IMR-90 (cell line): ENCODE data around the gene CACNA2D1. TPM values are rescaled to one million over a fixed set of nuclear protein-coding genes. Genes with fewer than 3 reads are reported as not detected.

Experiments
- ATAC-seq: fragments of 200-7000 bp; cut with Tn5 transposase; 2 replicates; pipeline ENCODE4 v1.9.1; 2020; ENCODE audit warnings: low read depth, mild to moderate bottlenecking, moderate library complexity
- BruUV-seq: library from RNA; stranded (reverse); fragments of 400-500 nt; replicated peaks from 2 replicates; lab custom pipeline; 2021; lab: Mats Ljungman, UMichigan
- CTCF ChIA-PET: fragments of 300-600 bp; formaldehyde crosslinking; extraction: SDS; loops from one replicate; lab custom pipeline; 2021; ENCODE audit warnings: antibody characterized with exemption; lab: Yijun Ruan, JAX
- POLR2A ChIA-PET: fragments of 300-600 bp; sonication (Branson Sonifier 250); formaldehyde crosslinking; loops from one replicate; lab custom pipeline; 2022; ENCODE audit warnings: antibody characterized with exemption; ENCODE audit not compliant: unreplicated experiment; lab: Charles Lee
- DNase-seq: peaks from one replicate; pipeline ENCODE4 v3.0.0; 2013
- H2AFZ ChIP-seq: replicated peaks from 2 replicates; pipeline ENCODE3; 2013; ENCODE audit warnings: low read length, mild to moderate bottlenecking; ENCODE audit not compliant: poor library complexity
- H2AK5ac ChIP-seq: 2 replicates; pipeline ENCODE4 v1.6.1; 2013; ENCODE audit warnings: low read depth, low read length, inconsistent platforms
- H2AK9ac ChIP-seq: replicated peaks from 2 replicates; pipeline ENCODE3; 2013; ENCODE audit warnings: mild to moderate bottlenecking, low read depth, low read length, moderate library complexity; ENCODE audit not compliant: poor library complexity
- H2BK120ac ChIP-seq: 2 replicates; pipeline ENCODE4 v1.6.1; 2013; ENCODE audit warnings: low read depth, low read length, inconsistent platforms
- H2BK15ac ChIP-seq: 3 replicates; pipeline ENCODE4 v1.6.1; 2013; ENCODE audit warnings: low read depth, low read length, inconsistent platforms
- H2BK20ac ChIP-seq: 2 replicates; pipeline ENCODE4 v1.6.1; 2013; ENCODE audit warnings: low read depth, mild to moderate bottlenecking, inconsistent platforms, low read length, moderate library complexity
- H2BK5ac ChIP-seq: 2 replicates; pipeline ENCODE4 v1.6.1; 2013; ENCODE audit warnings: mild to moderate bottlenecking, low read depth, low read length, inconsistent platforms; ENCODE audit not compliant: poor library complexity, severe bottlenecking
- H3K14ac ChIP-seq: replicated peaks from 2 replicates; pipeline ENCODE4 v1.6.1; 2013; ENCODE audit warnings: low read depth, low read length, inconsistent platforms
- H3K18ac ChIP-seq: 2 replicates; pipeline ENCODE4 v1.6.1; 2013; ENCODE audit warnings: low read depth, low read length, control low read depth
- H3K23ac ChIP-seq: 2 replicates; pipeline ENCODE4 v1.6.1; 2013; ENCODE audit warnings: low read depth, low read length, inconsistent platforms
- H3K27ac ChIP-seq: 2 replicates; pipeline ENCODE4 v1.5.1; 2013; ENCODE audit warnings: mild to moderate bottlenecking, control low read depth, low read length; ENCODE audit not compliant: insufficient read depth
- H3K27me3 ChIP-seq: 2 replicates; pipeline ENCODE4 v1.6.1; 2013; ENCODE audit warnings: low read length; ENCODE audit not compliant: control insufficient read depth, insufficient read depth
- H3K36me3 ChIP-seq: 2 replicates; pipeline ENCODE4 v1.6.1; 2013; ENCODE audit warnings: low read length, mixed read lengths; ENCODE audit not compliant: control insufficient read depth, insufficient read depth
- H3K4ac ChIP-seq: 2 replicates; pipeline ENCODE4 v1.6.1; 2013; ENCODE audit warnings: low read depth, low read length, inconsistent platforms
- H3K4me1 ChIP-seq: 2 replicates; pipeline ENCODE4 v1.6.1; 2013; ENCODE audit warnings: low read length, mixed read lengths; ENCODE audit not compliant: control insufficient read depth, insufficient read depth
- H3K4me2 ChIP-seq: 2 replicates; pipeline ENCODE4 v1.6.1; 2013; ENCODE audit warnings: low read depth, mild to moderate bottlenecking, control low read depth, low read length, moderate library complexity
- H3K4me3 ChIP-seq: 2 replicates; pipeline ENCODE4 v1.5.1; 2013; ENCODE audit warnings: low read depth, mild to moderate bottlenecking, control low read depth, low read length, moderate library complexity; ENCODE audit not compliant: insufficient read depth
- H3K56ac ChIP-seq: 2 replicates; pipeline ENCODE4 v1.6.1; 2013; ENCODE audit warnings: low read length, inconsistent platforms; ENCODE audit not compliant: insufficient read depth; ENCODE audit errors: extremely low read depth
- H3K79me1 ChIP-seq, 2 experiments: 2 replicates each; pipeline ENCODE4 v1.6.1; 2013; ENCODE audit warnings: low read length in 2 of 2, inconsistent platforms in 1 of 2, low read depth in 1 of 2
- H3K9ac ChIP-seq: 2 replicates; pipeline ENCODE4 v1.6.1; 2013; ENCODE audit warnings: low read depth, low read length, control low read depth
- H3K9me1 ChIP-seq: 2 replicates; pipeline ENCODE4 v1.6.1; 2013; ENCODE audit warnings: low read length, inconsistent platforms; ENCODE audit not compliant: insufficient read depth
- H3K9me3 ChIP-seq: 2 replicates; pipeline ENCODE4 v1.6.1; 2013; ENCODE audit warnings: low read length; ENCODE audit not compliant: control insufficient read depth, insufficient read depth
- H4K20me1 ChIP-seq: 2 replicates; pipeline ENCODE4 v1.6.1; 2013; ENCODE audit warnings: low read length, inconsistent platforms; ENCODE audit not compliant: insufficient read depth
- H4K5ac ChIP-seq: 2 replicates; pipeline ENCODE4 v1.6.1; 2013; ENCODE audit warnings: mild to moderate bottlenecking, low read depth, low read length, control low read depth
- H4K8ac ChIP-seq, 2 experiments: 2 replicates each; pipeline ENCODE4 v1.6.1; 2013; ENCODE audit warnings: low read depth in 2 of 2, low read length in 2 of 2, control low read depth in 1 of 2, inconsistent platforms in 1 of 2
- H4K91ac ChIP-seq: 2 replicates; pipeline ENCODE4 v1.6.1; 2013; ENCODE audit warnings: low read depth, low read length, inconsistent platforms; ENCODE audit not compliant: insufficient read depth
- BHLHE40 ChIP-seq: fragments of 150-350 bp; IDR thresholded peaks from 2 replicates; pipeline ENCODE4 v1.6.1; 2016; ENCODE audit warnings: mild to moderate bottlenecking, low read depth, low read length
- CEBPB ChIP-seq: IDR thresholded peaks from 2 replicates; pipeline ENCODE4 v1.6.1; 2012; ENCODE audit warnings: low read depth, low read length, improper control_type of control experiment
- FOS ChIP-seq: fragments of 150-350 bp; IDR thresholded peaks from 2 replicates; pipeline ENCODE4 v1.6.1; 2016; ENCODE audit warnings: low read depth, low read length
- MAZ ChIP-seq: IDR thresholded peaks from 2 replicates; pipeline ENCODE4 v1.6.1; 2012; ENCODE audit warnings: low read depth, mild to moderate bottlenecking, low read length, improper control_type of control experiment, moderate library complexity, borderline replicate concordance
- NFE2L2 ChIP-seq: fragments of 150-350 bp; IDR thresholded peaks from 2 replicates; pipeline ENCODE4 v1.6.1; 2016; ENCODE audit warnings: low read depth, mild to moderate bottlenecking, low read length
- POLR2A ChIP-seq: IDR thresholded peaks from 2 replicates; pipeline ENCODE4 v1.6.1; 2012; ENCODE audit warnings: mild to moderate bottlenecking, low read depth, low read length
- RAD21 ChIP-seq: IDR thresholded peaks from 2 replicates; pipeline ENCODE4 v1.6.1; 2012; ENCODE audit warnings: low read length, improper control_type of control experiment
- RCOR1 ChIP-seq: IDR thresholded peaks from 2 replicates; pipeline ENCODE4 v1.6.1; 2012; ENCODE audit warnings: mild to moderate bottlenecking, low read length, improper control_type of control experiment; ENCODE audit not compliant: insufficient replicate concordance
- RFX5 ChIP-seq: IDR thresholded peaks from 2 replicates; pipeline ENCODE4 v1.8.0; 2012; ENCODE audit warnings: low read depth, mild to moderate bottlenecking, low read length, moderate library complexity
- WGBS, 2 experiments: methylation state at CpG; one replicate each; pipeline versions ENCODE4 v1.1.5 to v1.1.7; 2013; ENCODE audit warnings: missing lambda C conversion rate in 2 of 2; ENCODE audit not compliant: insufficient read length in 1 of 2; ENCODE audit errors: extremely low coverage in 2 of 2; 5-methylcytosine and 5-hydroxymethylcytosine counted together
- dilution Hi-C: fragments of 300-500 bp; cut with HindIII; formaldehyde crosslinking; loops from one replicate; pipeline ENCODE4 v1.14.3; 2018; ENCODE audit warnings: low sequenced_read_pairs; ENCODE audit not compliant: unreplicated experiment
- in situ Hi-C: fragments of 300-500 bp; cut with MboI; formaldehyde crosslinking; loops from 3 replicates; pipeline ENCODE4 v1.14.3; 2019; ENCODE audit warnings: low sequenced_read_pairs, inconsistent platforms, mixed read lengths
- intact Hi-C: fragments of 100-400 bp; cut with micrococcal nuclease; formaldehyde crosslinking; loops from 2 replicates; pipeline ENCODE4 v1.10.0; 2022
- polyA plus RNA-seq, 3 experiments: library from polyadenylated mRNA; depleted of rRNA; stranded (reverse); fragments of >200 nt; gene quantifications; 2 replicates each; pipeline ENCODE4 v1.2.3, GENCODE V29; 2012; ENCODE audit warnings: low replicate concordance in 1 of 3
- total RNA-seq: library from RNA; depleted of rRNA; stranded (reverse); fragments of >200 nt; gene quantifications from 2 replicates; pipeline ENCODE4 v1.2.3, GENCODE V29; 2012
- TF ChIP-seq, protein P1 (sequence below): fragments of 150-350 bp; IDR thresholded peaks from 2 replicates; pipeline ENCODE4 v1.6.1; 2017; ENCODE audit warnings: mild to moderate bottlenecking, antibody characterized with exemption, low read length, low read depth

The CACNA2D1 gene
- total and polyA plus RNA-seq, 2 of the 4 experiments (the other 2 are of a cell fraction) = 5.8 to 21.9 TPM

DNA sequence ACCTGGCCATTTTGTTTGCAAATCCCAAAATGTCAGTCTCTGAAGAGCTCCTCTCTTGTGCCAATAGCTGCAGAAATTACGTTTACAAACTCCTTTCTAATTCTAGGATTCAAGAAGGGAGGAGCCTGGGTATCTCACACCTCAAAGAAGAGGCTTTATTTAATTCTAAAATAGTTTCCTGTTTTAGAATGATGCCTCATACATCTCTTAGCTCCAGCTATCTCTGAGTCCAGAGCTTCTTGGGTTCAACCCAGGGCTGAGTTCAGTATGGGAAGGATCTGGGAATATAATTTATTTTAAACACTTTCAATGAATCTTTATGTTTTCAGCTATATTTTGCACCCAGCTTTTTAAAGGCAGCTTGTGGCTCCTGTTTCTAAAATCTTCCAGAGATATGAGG lies 150.1 kb downstream of the CACNA2D1 start:
- no peaks in the 10 kb centered on the region for H3K27me3 ChIP-seq
- no peak overlapping the region for H3K4me3 ChIP-seq
- no peak overlapping the region for H2AK5ac ChIP-seq
- H2BK20ac ChIP-seq = no peak overlapping the region
- H2BK120ac ChIP-seq = no peak overlapping the region
- intact Hi-C loops = no loop called here
- dilution Hi-C loops = no loop called here
- no CpG with 5 or more reads among the region's 1 CpG for WGBS, 2 experiments
- H4K5ac ChIP-seq = no peak overlapping the region
- H2BK15ac ChIP-seq = no peak overlapping the region
- H3K36me3 ChIP-seq = no peaks in the 10 kb centered on the region
- no peak overlapping the region for H2AFZ ChIP-seq
- H3K14ac ChIP-seq = no peak overlapping the region
- no peak overlapping the region for H3K56ac ChIP-seq
- BruUV-seq = no TSS peak
- H2AK9ac ChIP-seq = no peak overlapping the region
- DNase-seq = no peak
- ChIA-PET CTCF (interaction anchor here (0.6 kb wide), 1 partner anchor 447 kb away, joined by 4 read pairs; no protein-coding TSS in a partner anchor), POLR2A (no interaction called here)
- H4K20me1 ChIP-seq = no peaks in the 10 kb centered on the region
- no peak for TF ChIP-seq BHLHE40
- no peak for TF ChIP-seq RAD21
- TF ChIP-seq, protein P1, sequence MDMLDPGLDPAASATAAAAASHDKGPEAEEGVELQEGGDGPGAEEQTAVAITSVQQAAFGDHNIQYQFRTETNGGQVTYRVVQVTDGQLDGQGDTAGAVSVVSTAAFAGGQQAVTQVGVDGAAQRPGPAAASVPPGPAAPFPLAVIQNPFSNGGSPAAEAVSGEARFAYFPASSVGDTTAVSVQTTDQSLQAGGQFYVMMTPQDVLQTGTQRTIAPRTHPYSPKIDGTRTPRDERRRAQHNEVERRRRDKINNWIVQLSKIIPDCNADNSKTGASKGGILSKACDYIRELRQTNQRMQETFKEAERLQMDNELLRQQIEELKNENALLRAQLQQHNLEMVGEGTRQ = no peak
- TF ChIP-seq RFX5 = no peak
- TF ChIP-seq FOS = no peak
- no peak for TF ChIP-seq NFE2L2
- no peak for TF ChIP-seq POLR2A
- TF ChIP-seq CEBPB = no peak
- no peak for TF ChIP-seq RCOR1
- no peak for TF ChIP-seq MAZ
- no peak overlapping the region for H4K8ac ChIP-seq
- no peak overlapping the region for H3K27ac ChIP-seq
- no peak for ATAC-seq
- H3K9me1 ChIP-seq = 0 out of 2 replicates have a peak, but pooled peaks cover 3% of the 10 kb centered on the region
- H3K18ac ChIP-seq = no peak overlapping the region
- peaks cover 0 to 3% of the 10 kb centered on the region in 2 experiments; a peak in 1 of 4 replicates for H3K79me1 ChIP-seq
- H3K9ac ChIP-seq = no peak overlapping the region
- in situ Hi-C loops = no loop called here
- no peak overlapping the region for H3K4ac ChIP-seq
- H3K23ac ChIP-seq = no peak overlapping the region
- H3K9me3 ChIP-seq = peaks cover 2% of the 10 kb centered on the region; the same call in 1 of the 2 replicates
- no peak overlapping the region for H2BK5ac ChIP-seq
- H3K4me1 ChIP-seq = peaks cover 5% of the 10 kb centered on the region
- no peak overlapping the region for H4K91ac ChIP-seq
- H3K4me2 ChIP-seq = no peak overlapping the region
